RPMI8226 (cell line): ENCODE measurements around the gene CNKSR2.

ENCODE experiments used
- DNase-seq: peaks from one replicate; pipeline ENCODE4 v3.0.0-alpha.2; 2015

Gene CNKSR2

DNA sequence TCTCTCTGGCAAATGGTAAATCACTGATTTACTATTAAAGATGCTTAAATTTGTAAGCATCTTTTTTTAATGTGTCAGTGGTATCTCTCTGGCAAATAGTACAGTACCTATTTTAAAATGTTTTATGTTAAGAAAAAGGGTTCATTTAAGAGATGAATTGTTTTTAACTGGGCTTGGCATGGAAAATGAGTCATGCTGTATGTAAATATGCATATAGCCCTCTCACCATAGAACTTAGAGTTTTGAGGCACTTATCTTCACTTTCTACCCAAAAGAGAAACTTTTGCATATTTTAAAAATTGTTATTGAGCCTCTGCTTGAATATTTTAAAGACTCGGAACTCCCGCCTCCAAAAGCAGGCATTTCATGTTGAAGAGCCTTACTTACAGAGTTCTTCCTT, 246.0 kb downstream of the CNKSR2 start:
- DNase-seq: no peak

DNA sequence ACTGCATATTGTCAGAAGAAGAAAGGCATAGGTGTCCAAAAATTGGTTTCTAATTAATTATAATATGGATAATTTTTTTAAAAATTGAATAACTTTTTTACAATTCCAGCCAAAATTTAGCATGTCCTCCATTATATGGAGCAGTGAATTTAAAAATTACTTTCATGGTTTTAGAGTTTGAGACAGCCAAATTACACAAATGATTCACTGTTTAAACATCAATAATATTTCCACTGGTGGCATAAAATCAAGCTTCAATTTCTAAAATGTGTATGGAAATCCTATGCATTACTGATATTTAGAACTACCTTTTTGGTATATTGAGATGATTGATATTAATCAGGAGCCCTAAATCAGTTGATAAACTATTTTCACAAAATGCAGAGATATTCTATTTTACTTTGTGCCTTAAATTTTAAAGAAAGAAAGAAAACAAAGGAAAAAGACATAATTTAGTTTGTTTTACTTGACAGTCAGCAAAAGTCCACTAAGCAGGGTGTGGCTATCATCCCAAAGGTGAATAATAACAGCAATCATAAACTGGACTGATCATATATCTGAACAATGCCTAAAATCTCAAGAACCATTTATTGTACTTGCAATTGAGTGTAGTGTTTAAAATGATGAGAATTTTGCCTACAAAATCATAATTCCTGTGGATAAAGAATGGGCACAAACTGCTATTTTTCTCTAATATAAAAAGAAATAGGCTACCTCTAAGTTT, 249.7 kb downstream of the CNKSR2 start:
- DNase-seq: no peak

DNA sequence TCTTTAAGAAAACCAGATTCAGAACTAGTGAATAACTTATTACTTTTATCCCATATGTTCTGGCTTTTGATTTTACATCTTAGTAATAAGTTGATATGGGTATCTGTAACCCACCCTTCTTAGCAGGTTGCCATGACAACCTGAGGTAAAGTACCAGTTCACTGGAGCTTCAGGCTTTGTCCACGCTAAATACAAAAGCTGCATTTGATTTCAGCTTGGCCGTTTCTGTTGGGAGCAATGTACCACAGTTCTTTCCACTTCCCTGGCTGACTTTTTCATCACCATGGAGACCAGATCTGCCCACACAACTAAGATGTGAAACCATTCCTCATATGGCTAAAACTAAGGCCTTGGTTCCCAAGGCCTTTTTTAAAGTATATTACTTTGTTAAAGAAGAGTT, 257.8 kb downstream of the CNKSR2 start:
- no peak for DNase-seq

DNA sequence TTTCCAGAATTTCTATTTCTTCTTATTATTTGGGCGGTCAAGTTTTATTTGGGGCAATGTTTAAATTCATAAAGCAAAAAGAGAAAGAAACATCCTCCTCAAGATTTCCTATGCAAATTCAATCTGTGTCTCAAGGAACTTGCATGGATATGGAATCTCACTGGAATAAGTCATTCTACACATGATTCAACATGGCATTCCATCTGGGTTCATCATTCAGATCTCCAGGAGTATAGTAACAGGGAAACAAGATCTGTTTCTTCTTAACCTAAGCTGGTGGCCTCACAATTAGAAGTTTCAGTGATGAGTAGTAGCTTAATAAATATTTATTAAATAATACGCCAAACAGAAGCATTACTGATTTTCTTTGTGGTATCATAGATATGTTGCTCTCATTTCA, 264.1 kb downstream of the CNKSR2 start:
- no peak for DNase-seq

DNA sequence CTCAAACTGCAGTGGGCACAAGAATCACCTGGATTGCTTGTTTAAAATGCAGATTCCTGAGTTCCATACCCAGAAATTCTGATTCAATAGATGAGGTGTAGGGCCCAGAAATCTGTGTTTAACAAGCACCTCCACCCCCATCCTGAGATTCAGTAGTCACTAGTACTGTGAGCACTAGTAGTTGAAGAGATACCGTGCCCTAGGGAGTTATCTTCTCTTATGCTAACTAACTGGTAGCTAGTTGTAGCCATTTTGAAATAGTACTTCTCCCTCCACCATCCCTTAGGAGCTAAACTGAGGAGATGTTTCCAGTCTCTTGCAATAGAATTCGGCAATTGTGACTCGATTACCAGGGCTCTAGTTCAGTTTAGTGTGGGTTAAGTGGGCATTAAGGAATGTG, 265.6 kb downstream of the CNKSR2 start:
- no peak for DNase-seq

DNA sequence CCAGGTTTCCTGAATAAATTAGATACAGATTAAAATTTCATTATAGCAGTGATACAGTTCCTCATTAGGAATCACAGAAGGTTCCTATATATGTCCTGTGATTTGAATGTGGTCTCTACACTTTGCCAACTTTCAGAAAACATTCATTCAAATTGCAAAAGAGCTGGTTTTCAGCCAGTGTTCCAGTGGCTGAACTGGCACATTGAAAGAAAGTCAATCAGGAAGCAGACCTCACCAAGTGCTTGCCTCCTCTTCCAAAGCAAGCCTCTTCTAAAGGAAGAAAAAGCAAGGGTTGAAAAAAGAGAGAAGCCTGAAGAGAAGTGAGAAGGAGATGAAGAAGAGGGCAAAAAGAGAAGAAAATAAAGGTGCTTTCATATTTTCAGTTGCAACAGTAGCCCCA, 271.2 kb downstream of the CNKSR2 start:
- DNase-seq: no peak

DNA sequence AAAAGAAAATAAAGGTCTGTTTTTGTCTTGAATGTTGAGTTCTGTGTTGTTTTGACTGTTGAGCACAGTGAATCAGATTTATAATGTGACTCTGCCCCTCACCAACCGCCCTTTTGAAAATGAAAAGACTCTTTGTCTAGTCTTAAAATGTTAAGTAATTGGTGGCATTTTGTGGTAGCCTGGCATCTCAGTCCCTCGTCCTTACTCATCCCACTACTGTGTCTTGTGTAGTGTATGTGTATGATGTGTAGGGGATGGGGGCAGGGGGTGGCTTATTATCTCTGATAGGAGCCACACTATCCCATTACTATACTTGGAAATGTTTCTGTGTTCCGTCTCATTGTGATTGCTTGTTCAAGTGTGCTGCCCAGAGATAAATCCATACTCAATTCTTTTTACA, 271.7 kb downstream of the CNKSR2 start:
- DNase-seq: no peak

DNA sequence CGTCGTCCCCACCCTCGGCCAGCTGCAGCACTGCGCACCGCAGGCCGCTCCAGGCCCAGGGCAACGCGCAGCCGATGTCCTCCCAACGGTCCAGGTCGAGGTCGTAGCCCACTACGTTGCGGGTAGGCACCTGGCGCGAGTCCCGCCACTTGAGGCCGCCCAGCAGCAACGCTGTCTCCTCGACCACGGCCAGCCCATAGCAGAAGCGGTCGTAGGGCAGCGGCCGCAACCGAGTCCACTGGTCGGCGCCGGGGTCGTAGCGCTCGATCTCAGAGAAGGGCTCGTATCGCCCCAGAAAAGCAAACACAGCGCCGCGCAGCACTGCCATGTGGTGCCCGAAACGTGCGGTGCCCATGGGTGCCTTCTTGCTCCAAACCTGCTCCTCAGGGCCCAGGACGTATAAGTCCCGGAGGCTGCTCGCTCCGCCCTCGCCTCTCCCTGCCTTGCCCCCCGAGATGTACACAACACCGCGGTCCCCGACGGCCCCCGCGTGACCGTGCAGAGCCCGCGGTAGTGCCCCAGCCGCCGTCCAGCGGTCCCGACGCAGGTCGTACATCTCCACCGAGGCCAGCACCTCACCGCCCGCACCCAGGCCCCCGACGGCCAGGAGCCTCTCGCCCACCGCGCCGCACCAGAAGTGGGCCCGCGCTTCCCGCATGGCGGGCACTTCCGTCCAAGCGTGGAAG, 281.8 kb downstream of the CNKSR2 start:
- no peak for DNase-seq

DNA sequence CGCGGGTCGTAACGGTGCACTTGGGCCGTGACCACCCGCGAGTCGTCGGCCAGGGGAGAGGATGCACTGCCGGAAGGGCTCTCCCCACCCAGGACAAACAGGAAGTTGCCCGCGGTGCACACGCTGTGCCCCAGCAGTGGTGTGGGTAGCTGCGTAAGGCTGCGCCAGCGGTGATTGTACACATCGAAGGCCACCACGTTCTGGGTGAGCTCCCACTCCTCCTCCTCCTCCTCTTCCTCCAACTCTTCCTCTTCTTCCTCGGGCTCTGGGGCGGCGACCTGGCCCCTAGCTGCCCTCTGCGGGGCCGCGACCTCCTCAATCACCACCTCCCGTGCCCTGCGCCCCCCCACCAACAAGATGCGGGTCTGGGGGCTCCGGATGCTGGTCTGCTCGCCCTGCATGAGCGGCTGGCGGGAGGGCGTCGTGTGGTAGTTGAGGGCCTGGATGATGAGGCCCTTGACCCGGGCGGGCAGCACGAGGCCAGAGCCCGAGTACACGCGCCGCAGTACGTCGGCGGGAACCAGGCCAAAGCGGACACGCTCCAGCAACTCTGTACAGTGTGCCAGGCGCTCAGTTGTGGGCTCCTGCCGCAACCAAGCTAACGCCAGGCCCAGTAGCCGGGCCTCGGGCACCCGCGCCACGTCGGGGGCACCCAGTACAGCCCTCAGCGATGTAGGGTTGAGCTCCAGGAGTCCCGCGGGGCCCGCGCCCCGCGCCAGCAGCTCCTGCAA, 282.5 kb downstream of the CNKSR2 start:
- no peak for DNase-seq

DNA sequence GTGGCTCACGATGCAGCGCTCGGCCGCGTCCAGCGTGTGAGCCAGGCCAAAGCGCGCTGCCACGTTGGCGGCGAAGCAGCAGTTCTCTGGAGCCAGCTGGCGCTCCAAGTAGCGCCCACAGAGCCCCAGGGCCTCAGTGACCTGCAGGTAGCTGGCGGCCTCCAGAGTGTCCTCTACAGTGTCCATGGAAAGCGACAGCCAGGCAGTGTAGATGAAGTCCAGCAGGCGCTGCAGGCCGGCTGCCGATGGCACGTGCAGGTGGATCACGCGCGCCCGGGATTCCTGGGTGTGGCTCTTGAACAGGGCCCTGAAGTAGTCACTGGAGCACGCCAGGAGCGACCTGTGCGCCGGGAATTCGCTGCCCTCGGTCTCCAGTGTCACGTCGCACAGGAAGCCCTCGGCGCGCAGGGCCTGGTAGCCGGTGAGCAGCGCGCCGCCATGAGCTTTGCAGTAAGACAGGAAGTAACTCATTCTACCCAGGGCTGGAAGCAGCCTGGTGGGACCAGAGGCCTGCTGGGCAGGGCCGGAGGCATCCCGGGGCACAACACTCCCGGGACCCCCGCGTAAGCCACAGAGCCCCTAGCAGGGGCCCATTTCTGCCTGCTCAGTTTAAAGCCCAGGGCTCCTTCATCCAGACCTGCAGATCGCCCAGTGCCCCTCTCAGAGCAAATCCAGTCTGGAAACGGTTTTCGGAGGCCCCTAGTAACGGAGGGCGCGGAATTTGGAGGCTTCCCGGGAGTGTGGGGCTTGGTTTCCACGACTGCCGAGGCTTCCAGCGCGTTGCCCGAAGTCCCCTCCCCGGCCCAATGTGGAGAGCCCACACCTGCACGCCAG, 283.3 kb downstream of the CNKSR2 start:
- no peak for DNase-seq

DNA sequence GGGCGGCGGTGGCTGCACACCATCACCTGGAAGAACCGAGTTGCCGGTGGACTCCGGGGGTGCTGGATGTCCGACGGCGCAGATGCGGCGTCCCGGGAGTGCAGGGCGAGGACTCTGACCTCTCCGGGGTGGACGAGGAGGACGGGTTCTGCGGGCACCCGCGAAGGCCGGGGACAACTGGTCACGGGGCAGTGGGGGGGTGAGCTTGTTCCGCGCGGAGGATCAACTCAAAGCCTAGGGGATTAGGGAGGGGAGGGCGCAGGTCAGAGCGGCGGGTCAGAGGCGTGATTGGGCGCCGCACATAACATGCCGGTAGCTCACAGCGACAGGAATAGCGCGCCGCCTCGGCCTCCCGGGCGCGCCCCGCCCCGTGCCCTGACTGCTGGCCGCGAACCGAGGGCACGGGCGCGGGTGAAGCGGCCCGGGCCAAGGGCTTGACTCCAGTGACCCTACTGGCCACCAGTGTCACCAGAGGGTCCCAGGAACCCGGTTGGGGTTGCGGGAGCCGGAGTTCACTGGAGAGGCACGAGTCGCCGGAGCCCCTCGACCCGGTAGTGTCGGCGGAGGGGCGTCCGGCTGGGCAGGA, 284.0 kb downstream of the CNKSR2 start, which contains the start of gene KLHL34:
Gene KLHL34 (minus strand): TSS at position 179 of the 586 bp plus-strand sequence. CDS start 542 bp downstream, outside the sequence.
- no peak for DNase-seq

DNA sequence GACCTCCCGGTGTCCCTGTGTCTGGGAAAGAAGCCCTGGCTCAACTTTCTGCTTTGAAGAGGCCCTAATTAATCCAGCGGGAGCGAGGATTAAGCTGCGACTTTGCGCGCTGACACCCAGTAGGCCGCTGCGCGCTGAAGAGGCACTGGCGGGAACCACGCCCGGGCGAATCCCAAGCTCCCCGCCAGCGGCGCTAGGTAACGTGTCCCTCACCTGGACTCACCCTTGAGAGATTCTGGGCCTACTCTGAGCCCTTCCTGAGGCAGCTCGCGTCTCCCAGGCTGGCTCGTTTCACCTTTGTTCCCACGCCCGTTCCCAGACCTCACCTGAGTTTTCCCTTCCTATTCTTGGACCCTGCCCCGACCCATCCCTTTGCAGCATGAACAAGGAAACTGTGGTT, 284.5 kb downstream of the CNKSR2 start:
- no peak for DNase-seq

DNA sequence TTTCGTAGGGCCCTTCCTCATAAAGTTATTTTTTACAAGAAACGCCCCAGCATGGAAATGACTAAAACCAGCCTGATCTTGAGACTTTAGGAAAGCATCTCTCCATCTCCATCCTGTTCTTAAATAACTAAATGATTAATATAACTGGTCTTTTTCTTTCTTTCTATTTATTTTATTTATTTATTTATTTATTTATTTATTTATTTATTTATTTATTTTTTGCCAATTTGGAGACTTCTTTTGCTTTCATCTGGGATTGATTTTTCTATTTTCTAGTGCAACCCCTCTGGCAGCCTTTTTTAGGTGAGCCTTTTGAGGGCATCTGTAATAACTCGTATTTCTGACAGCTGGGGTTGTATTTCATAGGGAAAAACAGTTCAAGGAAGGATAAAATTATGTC, 285.1 kb downstream of the CNKSR2 start:
- DNase-seq: no peak

DNA sequence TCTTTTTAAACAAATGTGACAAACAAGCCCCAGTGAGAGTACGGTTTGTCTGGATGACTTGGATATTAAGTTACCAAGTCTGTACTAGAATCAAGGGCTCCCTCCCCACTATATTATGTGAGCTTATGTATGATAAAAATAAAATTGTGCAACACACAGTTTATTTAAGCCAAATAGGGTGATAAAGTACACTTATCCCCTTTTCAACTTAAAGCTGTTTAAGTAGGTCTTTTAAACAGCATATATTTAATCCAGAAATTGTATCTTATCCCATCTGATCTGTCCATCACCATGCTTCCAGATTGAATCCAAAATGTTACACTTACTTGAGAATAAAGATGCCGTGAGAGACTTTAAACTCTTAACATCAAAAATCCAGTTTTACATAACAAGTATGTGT, 285.9 kb downstream of the CNKSR2 start:
- no peak for DNase-seq

DNA sequence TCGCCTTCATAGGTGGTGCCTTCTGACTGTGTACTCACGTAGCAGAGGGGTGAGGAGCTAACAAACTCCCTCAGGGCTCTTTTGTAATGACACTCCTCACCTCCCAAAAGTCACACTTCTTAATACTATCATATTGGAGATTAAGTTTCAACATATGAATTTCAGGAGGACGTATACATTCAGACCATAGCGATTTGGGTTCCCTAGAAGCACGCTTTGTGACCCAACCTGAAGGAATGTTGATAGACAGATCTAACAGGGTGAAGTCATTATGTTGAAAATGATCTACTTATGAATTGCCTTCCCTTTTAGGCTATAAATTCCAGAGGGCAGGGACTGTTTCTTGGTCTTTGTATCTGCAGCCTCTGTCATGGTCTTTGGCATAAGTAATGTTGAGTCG, 287.1 kb downstream of the CNKSR2 start:
- DNase-seq: no peak

DNA sequence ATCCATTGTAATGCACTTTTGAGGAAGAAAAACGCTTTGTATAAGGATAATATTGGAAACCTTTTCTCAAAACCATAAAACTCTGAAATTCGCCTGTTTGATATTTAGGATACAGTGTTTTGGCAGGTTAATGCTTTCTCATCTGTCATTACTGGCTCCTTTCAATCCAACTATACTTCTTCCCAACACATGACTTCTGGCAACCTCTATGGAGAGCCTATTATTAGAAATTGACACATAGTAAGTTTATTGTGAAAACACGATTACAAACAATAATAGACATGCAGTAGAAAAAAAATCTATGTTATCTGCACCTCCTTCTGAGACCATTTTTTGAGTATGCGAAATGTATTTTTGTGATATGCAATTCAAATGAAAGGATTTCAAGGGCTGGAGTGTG, 288.5 kb downstream of the CNKSR2 start:
- no peak for DNase-seq

DNA sequence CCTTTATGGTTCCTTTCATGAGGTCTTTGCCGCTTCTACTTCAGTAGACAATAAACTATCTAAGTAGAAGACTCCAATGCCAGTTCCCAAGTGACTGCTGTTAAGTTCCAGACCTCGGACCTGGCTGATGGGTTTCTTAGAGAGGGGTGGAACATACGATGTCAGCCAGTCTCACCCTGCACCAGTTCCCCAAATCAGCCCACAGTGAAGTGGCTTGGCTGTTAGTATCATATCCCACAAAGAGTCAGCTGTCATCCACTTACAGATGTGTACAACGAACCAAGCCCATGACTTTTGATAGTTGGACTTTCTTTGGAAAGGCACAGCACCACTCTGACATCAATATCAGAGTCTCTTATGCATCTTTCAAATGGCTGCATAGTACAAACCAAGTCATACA, 292.0 kb downstream of the CNKSR2 start:
- DNase-seq: no peak

DNA sequence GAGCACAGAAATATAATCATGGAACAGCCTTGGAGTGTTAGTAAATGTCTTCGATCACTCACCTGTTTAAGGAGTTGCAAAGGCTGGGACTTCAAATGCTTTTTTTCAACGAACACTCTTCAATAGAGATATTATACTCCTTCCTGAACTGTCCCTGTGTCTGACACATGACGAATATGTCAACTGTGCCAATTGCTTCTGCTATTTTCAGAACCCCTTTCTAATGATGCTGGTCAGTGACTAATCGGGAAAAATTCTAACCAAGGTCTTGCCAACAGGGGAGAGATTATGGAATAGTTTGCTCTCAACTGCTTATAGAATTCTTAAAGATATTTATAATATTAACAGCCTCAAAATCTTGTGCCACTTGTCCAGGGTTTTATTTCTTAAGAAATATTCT, 292.5 kb downstream of the CNKSR2 start:
- no peak for DNase-seq

DNA sequence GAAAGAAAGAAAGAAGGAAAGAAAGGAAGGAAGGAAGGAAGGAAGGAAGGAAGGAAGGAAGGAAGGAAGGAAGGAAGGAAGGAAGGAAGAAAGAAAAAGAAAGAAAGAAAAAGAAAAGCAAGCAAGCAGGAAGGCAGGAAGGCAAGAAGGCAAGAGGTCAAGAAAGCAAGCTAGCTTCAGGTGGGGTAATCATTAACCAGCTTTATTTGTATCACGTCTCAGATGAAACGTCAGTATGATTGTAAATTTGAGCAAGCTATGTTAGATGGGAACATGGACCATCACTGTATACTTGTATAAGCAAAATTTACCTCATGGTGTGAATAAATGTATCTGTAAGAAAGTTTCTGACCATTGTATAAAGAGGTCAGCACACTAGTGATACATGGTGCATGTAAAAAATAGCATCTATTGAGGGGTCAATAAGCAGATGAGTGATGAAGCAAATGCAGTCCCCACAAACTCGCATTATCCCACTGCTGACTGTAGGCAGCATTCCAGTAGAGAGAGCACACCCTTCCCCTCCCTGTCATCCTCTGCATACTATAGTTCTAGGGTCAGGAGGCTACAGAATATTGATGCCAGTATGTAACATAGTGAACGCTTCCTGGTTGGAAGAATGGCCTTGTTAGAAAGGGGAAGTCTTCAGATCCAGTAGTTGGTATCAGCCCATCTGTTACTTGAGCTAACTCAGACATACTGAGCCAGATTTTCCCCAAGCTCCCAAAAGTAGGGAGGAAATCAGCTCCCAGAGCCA, 300.4 kb downstream of the CNKSR2 start:
- no peak for DNase-seq

DNA sequence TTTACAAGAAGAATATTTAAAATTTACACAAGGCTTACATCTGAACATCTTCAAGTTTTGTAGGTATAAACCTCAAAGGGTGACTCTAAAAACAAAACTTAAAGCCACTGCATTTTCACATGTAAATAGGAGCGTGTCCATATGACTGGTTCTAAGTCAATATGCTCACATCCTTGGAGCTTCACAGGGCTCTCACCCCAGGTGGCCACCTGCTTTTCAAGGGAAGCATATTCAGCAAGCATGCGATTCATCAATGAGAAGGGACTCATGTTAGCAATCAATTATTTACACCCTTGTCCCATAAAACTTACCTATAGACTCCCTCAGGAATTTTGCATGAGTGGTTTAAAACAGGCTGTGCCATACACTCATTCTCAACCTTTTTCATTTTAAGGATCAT, 301.7 kb downstream of the CNKSR2 start:
- DNase-seq: no peak

DNA sequence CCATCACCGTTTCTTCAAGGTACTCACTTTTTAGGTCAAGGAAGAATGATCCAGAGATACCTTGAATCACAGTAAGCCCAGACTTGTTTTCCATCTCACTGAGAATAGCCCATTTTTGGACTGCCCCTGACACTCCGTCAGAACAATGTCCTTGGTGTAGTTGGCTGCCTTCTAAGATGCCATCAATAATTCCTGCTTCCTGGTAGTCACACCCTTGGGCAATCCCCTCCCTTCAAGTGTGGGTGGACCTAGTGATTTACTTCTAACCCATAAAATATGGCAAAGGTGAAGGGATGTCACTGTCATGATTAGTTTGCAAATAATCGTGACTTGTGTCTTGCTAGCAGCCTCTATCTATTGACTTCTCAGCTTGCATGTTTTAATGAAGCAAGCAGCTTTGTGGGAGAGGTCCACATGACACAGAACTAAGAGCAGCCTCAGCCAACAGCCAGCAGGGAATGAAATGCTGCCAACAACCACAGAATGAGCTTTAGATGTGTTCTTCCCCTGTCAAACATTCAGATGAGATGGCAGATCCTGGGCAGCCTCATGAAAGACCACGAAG, 303.9 kb downstream of the CNKSR2 start:
- no peak for DNase-seq

DNA sequence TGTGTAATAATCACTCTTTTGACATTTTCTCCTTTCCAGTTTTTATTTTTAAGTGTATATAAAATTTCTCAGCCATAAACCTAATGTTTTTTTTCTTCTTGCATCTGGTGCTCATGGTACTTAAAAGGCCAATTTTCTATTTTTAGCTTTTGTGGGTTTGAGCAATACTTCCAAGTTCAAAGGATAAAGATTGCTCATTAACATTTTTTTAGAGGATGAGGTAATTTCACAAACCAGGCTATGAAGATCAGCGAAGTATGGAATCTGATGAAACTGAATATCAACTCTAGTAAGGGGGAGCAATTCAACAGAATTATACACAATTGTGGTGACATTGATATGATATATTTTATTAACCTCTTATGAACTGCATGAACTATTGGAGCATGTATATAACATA, 309.7 kb downstream of the CNKSR2 start:
- DNase-seq: no peak
